Posterior vena cava (tissue), 2 donors: Measurements from ENCODE around the gene DLGAP1. TPM values are rescaled to one million over a fixed set of nuclear protein-coding genes. Genes with fewer than 3 reads are reported as not detected.

Experiments used
- DNase-seq: peaks from one replicate; pipeline ENCODE4 v3.0.0-alpha.2; 2020; ENCODE audit warnings: low spot score
- intact Hi-C, 2 donors: fragments of 100-400 bp; cut with DNase I; formaldehyde crosslinking; loops; one replicate each; pipeline versions ENCODE4 v1.14.1 to v1.14.2; 2022 to 2023
- total RNA-seq, 2 donors: library from RNA; stranded (reverse); fragmentation: NEBNext Ultra II Directional; extraction: Animal tissue kit (Norgen Biotek cat#: 25700); gene quantifications; one replicate each; pipeline ENCODE4 v1.2.1, GENCODE V29; 2021
- donor health status: DM: yes; HTN: yes; CAD: no.
- donor health status: DM: yes; HTN: yes; CAD: no.

DLGAP1 gene
- total RNA-seq, 2 donors from 2014 or later = 0.05 to 0.32 TPM

DNA sequence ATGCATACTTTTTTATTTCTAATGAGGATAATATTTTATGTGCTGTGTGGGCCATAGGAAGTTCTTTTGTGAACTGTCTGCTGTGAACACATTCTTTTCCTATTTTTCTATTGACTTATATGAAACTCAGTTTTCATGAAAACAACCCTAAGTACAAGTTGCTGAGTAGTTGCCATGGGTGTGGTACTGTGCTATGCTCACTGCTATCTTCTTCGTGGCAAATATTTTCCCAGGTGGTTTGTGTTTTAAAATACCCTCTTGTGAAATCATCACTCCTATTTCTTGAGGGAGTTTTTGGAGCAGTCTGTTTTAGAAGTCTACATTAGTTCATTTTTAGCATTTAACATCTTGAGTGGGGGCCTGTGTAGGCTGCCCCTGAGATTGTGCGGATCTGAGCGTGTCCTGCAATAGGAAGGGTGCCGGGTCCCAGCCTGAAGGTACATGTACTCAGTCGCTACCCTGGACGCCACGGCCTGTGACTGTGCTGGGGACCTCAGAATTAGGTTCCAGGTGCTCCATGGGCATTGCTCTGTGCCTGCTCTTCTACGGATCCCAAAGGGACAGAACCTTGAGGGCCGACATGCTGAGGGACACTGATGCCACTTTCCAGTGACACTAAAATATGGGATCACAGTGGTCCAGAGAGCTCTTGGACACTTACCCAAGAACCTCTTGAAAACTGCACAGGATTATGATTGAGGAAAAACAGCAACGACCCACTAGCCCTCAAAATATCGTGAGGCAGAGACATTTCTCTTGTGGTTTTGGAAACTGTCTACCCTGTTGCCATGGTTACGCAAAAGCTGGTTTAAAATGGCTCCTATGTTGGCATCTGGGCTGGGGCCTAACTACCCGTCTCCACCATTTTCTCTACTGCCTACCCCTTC lies 524.7 kb downstream of the DLGAP1 start:
- intact Hi-C loops = no loop called here
- no peak for DNase-seq

DNA sequence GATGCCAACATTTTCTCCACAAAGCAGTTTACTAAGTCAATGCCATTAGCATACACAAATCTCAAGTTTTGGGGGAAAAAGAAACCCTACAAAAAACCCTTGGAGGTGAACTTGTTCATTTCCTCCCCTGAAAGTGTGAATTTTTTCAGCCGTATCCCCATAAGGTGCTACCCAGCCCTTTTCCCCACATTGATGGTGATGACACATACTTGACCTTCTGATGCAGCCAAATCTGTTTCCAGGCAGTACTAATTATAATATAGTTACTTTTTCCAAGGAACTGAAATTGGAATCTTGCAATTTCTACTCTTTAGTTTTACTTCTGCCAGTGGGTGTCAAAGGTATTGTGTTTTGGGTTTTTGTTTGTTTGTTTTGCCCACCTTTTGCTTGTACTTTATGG lies 530.7 kb downstream of the DLGAP1 start:
- intact Hi-C loops = no loop called here
- no peak for DNase-seq

- no peak for DNase-seq
- intact Hi-C loops = no loop called here
These were observed 531.4 kb downstream of the DLGAP1 start for GRCh38 chr18:3923750-3924149.

DNA sequence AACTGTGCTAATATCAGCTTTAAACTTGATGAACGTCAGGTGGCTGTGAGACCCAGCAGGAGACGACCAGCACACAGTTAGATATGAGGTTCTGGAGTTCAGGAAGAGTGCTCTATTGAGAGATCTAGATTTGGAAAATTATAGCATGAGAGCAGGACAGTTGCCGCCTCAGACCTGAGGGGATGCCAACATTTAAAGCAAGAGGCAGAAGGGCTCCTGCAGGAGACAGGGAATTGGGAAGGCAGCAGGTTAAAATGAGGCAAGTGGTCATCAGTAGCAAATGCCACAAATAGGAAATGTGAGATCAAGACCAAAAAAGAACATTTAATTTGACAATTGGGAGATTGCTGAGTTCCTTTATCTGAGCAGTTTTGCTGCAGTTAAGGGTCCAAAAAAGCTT lies 533.3 kb downstream of the DLGAP1 start:
- intact Hi-C loops = no loop called here
- DNase-seq = no peak

DNA sequence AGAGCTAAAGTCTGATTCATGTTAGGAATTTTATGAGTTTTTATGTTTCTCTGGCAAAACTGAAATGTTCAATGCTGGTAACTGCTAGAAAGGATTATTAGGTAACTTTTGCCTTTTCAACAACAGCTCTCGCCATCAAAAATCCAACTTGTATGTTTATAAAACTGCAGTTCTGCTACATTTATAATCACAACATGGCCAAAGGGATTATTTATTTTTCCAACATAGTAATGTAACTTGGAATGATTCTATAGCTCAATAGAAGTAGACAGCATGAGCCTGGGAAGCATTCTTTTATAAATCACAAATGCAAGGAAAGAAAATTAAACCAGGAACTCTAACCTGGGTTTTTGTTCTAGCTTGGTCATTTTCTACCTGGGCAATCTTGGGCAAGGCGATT lies 534.3 kb downstream of the DLGAP1 start:
- intact Hi-C loops = no loop called here

GRCh38 chr18:3919396-3920061 lies 535.6 kb downstream of the DLGAP1 start:
- DNase-seq = no peak
- intact Hi-C loops = no loop called here

More for the DNA sequence above, 534.3 kb downstream of the DLGAP1 start:
- no peak for DNase-seq

- intact Hi-C loops = no loop called here
- no peak for DNase-seq
These were observed 539.0 kb downstream of the DLGAP1 start for GRCh38 chr18:3916082-3916481.

GRCh38 chr18:3914833-3915610 lies 540.1 kb downstream of the DLGAP1 start:
- no peak for DNase-seq
- intact Hi-C loops = loop anchor here in 1 of 2 donors (5.0 kb wide), 1 partner anchor 492 kb away; no protein-coding TSS in a partner anchor

DNA sequence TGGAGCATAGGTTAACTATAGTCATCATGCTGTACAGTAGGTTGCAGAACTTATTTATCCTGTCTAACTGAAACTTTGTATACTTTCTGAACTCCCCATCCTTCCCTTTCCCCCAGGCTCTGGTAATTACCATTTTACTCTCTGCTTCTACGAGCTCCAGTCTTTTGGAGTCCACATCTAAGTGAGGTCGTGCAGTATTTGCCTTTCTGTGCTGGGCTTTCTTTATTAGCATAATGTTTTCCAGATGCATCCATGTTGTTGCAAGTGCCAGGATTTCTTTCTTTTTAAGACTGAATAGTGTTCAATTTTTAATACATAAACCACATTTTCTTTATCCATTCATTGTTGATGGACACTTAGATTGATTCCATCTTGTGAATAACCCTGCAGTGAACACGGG lies 541.0 kb downstream of the DLGAP1 start:
- intact Hi-C loops = loop anchor here in 1 of 2 donors (5.0 kb wide), 1 partner anchor 493 kb away; no protein-coding TSS in a partner anchor
- DNase-seq = no peak

DNA sequence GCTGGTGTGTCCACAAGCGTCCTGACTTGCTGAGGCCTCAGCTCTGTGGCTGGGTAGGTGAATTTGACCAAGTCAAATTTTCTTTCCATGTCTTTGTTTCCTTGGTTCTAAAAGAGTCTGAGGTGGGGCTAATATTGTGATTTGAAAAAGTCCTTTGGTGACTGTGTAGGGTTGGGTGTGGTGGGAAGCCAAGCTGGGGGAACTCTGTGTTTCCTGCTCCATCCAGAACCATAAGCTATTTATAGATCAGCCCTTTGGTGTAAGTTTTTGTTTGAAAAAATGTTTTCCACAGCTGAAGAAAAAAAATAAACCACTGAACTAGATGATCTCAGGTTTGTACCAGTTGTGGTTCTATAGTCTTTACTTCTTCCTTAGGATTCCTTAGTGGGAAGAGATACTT lies 542.4 kb downstream of the DLGAP1 start:
- intact Hi-C loops = loop anchor here in 1 of 2 donors (5.0 kb wide), 1 partner anchor 495 kb away; no protein-coding TSS in a partner anchor
- no peak for DNase-seq

DNA sequence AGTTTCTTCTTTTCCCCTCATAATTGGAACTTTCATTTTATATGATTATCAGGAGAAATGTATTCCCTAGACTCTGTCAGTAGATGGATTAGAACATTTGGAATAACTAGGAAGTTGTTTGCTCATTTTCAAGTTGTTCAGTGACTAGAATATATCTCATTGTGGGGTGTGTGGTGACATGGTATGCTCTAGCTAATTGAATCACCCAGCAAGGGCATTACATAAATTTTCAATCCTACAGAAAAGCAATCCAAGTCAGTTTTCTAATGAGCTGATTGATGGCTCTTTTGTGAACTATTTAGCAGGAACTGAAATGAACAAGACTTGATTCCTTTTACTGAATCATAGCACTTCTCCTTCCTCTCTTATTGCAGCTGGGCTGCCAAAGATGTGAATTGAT lies 543.7 kb downstream of the DLGAP1 start:
- no peak for DNase-seq
- intact Hi-C loops = loop anchor here in 1 of 2 donors (5.0 kb wide), 1 partner anchor 496 kb away; no protein-coding TSS in a partner anchor

GRCh38 chr18:3910512-3910911 lies 544.6 kb downstream of the DLGAP1 start:
- intact Hi-C loops = loop anchor here in 1 of 2 donors (5.0 kb wide), 1 partner anchor 497 kb away; no protein-coding TSS in a partner anchor
- no peak for DNase-seq

GRCh38 chr18:3907955-3908354 lies 547.2 kb downstream of the DLGAP1 start:
- DNase-seq = no peak
- intact Hi-C loops = no loop called here

DNA sequence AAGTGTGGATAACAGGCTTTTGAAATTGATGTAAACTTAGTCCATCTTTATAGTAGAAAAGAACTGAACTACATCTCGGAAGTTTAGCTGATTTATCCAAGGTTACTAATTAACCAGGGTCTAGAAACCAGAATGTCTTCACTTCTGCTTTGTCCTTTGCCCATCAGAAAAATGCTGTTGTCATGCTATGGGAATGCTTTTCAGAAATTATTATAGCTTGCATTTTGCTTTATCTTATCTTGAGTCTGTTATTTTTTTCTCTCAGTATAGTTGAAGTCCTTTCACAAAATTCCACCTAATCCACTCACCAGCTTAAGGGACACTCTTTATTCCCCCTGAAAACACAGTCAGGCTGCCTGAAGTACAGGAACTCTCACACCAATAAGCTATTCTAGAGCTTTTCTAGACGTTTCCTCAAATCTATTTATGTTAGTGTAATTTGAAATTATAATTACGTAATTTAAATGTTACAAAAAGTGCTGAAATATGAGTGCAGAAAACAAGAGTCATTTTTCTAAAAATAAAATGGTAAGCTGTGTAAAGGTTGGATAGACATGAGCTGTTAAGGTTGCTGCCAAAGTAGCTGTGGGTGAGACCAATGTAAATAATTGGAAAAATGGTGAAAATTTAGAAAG lies 548.9 kb downstream of the DLGAP1 start:
- DNase-seq = no peak
- intact Hi-C loops = no loop called here

- DNase-seq = no peak
- intact Hi-C loops = no loop called here
These were observed 551.8 kb downstream of the DLGAP1 start for GRCh38 chr18:3903337-3903736.

GRCh38 chr18:3902676-3903075 lies 552.4 kb downstream of the DLGAP1 start:
- no peak for DNase-seq
- intact Hi-C loops = no loop called here

DNA sequence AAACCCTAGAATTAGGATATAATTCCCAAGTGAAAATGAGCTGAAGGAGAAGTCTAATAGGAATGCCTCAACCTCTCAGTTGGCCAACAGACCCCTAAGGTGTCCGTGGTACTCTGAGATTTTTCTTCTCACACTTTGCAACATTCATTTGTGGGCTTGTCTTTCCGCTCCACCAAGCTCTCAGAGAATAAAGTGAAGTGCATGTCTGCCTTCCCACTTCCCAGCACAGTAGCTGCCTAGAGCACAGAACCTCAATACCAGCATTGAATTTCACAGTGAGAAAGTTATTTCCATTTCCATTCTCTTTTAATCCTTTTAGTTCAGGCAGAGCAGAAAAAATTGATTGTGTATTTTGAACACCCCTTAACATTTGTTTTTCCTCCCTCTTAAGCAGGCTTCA lies 553.3 kb downstream of the DLGAP1 start:
- intact Hi-C loops = no loop called here
- DNase-seq = no peak

DNA sequence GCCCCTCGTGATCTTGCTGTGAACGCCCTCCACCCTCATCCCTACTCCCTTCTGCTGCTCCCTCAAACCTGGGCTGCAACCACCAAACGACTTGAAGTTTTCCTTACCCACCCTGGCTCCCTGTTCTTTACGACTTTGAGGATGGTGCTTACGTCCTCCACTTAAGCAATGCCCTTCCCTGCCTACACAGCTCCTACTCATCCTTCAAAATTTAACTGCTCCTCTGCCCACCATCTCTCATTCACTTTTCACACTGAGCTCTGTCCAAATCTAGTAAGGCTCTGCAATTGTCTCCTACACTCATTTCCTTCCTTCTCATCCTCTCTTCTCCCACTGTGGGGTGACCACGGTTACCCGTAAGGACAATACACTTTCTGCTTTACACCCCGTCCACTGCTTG lies 554.1 kb downstream of the DLGAP1 start:
- no peak for DNase-seq
- intact Hi-C loops = no loop called here

- intact Hi-C loops = no loop called here
- no peak for DNase-seq
These were observed 554.8 kb downstream of the DLGAP1 start for GRCh38 chr18:3900327-3900726.
